CMK (cell line): Measurements from ENCODE around the gene EPHA2.
"Not testable (repeated sequence)": the region's sequence is repeated elsewhere in the genome, so short reads cannot be mapped to it uniquely, and the experiment has no call there.

ENCODE experiments used
- DNase-seq: peaks from one replicate; pipeline ENCODE4 v3.0.0-alpha.2; 2010; ENCODE audit warnings: low read depth

The EPHA2 gene

GRCh38 chr1:16167331-16168143, 11.7 kb upstream of the EPHA2 start:
- no peak for DNase-seq

GRCh38 chr1:16166117-16166516, 10.2 kb upstream of the EPHA2 start:
- DNase-seq, result no peak

GRCh38 chr1:16165548-16165947, 9.7 kb upstream of the EPHA2 start:
- no peak for DNase-seq

GRCh38 chr1:16165073-16165364, 9.2 kb upstream of the EPHA2 start:
- DNase-seq, result no peak

- no peak for DNase-seq
Observed at GRCh38 chr1:16164213-16165072, 8.6 kb upstream of the EPHA2 start.

- not testable (repeated sequence) for DNase-seq
Observed at GRCh38 chr1:16163608-16164212, 7.8 kb upstream of the EPHA2 start.

- DNase-seq, result no peak
Observed at GRCh38 chr1:16162163-16162822, 6.4 kb upstream of the EPHA2 start.

- no peak for DNase-seq
Observed at GRCh38 chr1:16161717-16162116, 5.8 kb upstream of the EPHA2 start.

GRCh38 chr1:16158993-16159831, 3.3 kb upstream of the EPHA2 start:
- DNase-seq, result no peak

GRCh38 chr1:16158025-16158424, 2.2 kb upstream of the EPHA2 start:
- DNase-seq, result no peak

GRCh38 chr1:16156848-16157495, 1.1 kb upstream of the EPHA2 start:
- no peak for DNase-seq

- no peak for DNase-seq
Observed at GRCh38 chr1:16153999-16154673, 1.7 kb downstream of the EPHA2 start.

GRCh38 chr1:16153096-16153998, 2.5 kb downstream of the EPHA2 start:
- no peak for DNase-seq

GRCh38 chr1:16152481-16153087, 3.3 kb downstream of the EPHA2 start:
- DNase-seq, result no peak

GRCh38 chr1:16151995-16152384, 3.9 kb downstream of the EPHA2 start:
- DNase-seq, result no peak

- no peak for DNase-seq
Observed at GRCh38 chr1:16151196-16151994, 4.5 kb downstream of the EPHA2 start.

- no peak for DNase-seq
Observed at GRCh38 chr1:16150508-16150907, 5.4 kb downstream of the EPHA2 start.
